ENCODE results near the gene PRAMEF6. TPM values are rescaled to one million over a fixed set of nuclear protein-coding genes. Genes with fewer than 3 reads are reported as not detected.
"Not testable (repeated sequence)": the region's sequence is repeated elsewhere in the genome, so short reads cannot be mapped to it uniquely, and the experiment has no call there.

Gene PRAMEF6
- not detected in 2 replicates for total RNA-seq

GRCh38 chr1:12947480-12947879, at the start of gene PRAMEF6:
TSS of gene PRAMEF6 (minus strand) at chr1:12947580. CDS start at chr1:12942518, 5,062 bp downstream.
- DNase-seq (ENCODE audit: low read depth), result not testable (repeated sequence)

GRCh38 chr1:12924368-12924767, 23.0 kb downstream of the PRAMEF6 start:
- DNase-seq (ENCODE audit: low read depth), result not testable (repeated sequence)

DNA sequence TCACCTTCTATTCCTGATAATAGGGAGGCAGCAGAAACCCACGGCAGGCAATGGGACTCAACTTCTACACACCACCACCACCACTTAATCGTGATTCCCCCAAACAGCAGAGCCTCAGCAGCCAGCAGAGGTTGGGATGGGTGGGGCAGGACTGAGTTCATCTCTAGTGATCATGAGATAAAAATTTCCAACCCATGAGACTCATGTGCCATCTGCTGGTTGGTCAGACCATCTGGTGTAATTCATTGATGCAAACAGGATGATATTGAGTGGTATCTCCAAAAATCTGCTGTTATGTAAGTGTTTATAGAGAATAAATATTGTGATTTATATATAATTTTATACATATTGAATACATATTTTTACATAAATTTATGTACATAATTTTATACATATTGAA, 25.6 kb downstream of the PRAMEF6 start:
- DNase-seq (ENCODE audit: low read depth), result not testable (repeated sequence)

DNA sequence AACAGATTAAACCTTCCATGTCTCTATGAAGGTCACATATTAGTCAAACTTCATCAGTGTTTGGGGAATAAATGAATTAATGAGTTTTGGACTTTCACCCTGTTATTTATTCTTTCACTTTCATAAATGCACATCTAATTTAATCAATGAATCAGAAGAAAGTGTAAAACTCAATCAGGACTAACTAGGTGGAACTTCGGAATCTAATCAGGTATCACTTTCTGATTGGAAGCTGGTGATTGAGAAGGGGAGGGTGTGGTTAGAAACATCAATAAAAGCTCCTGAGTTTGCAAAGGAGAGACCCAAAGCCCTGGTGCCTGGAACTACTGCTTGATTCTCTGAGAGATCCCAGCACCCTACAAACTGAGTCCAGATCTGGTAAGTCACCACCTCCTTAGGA, 31.1 kb downstream of the PRAMEF6 start, which contains the start of gene PRAMEF7:
TSS of gene PRAMEF7 (plus strand) at position 301 of the 400 bp plus-strand sequence. CDS start 1,083 bp downstream, outside the sequence.
- not testable (repeated sequence) for DNase-seq (ENCODE audit: low read depth)

GRCh38 chr1:12903793-12904572, 43.4 kb downstream of the PRAMEF6 start:
- not testable (repeated sequence) for DNase-seq (ENCODE audit: low read depth)

DNA sequence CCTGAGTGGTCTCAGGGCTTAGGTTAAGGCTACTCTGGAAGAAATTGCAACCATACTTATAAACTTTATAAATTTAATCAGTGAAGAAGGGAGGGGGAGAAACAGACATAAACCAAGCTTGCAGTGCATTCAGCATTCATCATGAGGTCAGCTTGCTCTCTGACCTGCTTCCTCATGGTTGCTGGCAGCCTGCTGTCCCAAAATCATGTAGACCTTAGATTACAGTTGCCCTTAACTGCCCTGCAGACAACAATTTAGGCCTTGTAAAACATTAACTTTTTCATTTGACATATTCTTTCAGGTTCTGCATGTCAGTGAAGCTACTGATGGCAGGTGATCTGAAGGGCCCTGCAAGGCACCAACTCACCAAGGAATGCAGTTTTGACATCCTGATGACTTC, 48.2 kb downstream of the PRAMEF6 start:
- not testable (repeated sequence) for DNase-seq (ENCODE audit: low read depth)

DNA sequence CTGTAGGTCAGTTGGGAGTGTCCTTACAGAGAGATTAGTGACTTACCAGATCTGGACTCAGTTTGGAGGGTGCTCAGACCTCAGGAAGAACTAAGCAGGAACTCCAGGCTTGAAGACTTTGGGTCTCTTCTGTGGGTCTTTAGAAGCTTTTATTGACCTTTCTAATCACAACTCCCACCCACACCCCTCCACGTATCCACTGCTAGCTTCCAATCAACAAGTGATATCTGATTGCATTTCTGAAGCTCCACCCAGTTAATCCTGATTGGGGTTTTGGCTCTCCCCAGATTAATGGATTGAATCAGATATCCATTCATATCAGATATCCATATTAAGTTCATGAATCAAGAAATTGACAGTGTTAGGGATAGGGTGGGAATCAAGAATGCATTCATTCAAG, 49.2 kb downstream of the PRAMEF6 start, which contains the start of gene PRAMEF10:
TSS of gene PRAMEF10 (minus strand) at position 101 of the 400 bp plus-strand sequence. CDS start 2,423 bp downstream, outside the sequence.
- DNase-seq (ENCODE audit: low read depth), result not testable (repeated sequence)

Other genes starting within 250 kb of the PRAMEF6 start
- gene AADACL3, start 231.5 kb downstream of the PRAMEF6 start, total RNA-seq, result not detected in 2 replicates
- gene CFAP107, start 201.4 kb downstream of the PRAMEF6 start, total RNA-seq, result not detected in 2 replicates
- not detected in 2 replicates for gene PRAMEF12, start 173.8 kb downstream of the PRAMEF6 start, total RNA-seq
- gene PRAMEF1, start 156.2 kb downstream of the PRAMEF6 start, total RNA-seq, result 0.10 TPM in 1 of 2 replicates, not detected in the other
- not detected in 2 replicates for gene PRAMEF11, start 116.2 kb downstream of the PRAMEF6 start, total RNA-seq
- gene HNRNPCL1, start 98.9 kb downstream of the PRAMEF6 start, total RNA-seq, result not detected in 2 replicates
- gene PRAMEF2, start 90.5 kb downstream of the PRAMEF6 start, total RNA-seq, result not detected in 2 replicates
- gene PRAMEF4, start 61.4 kb downstream of the PRAMEF6 start, total RNA-seq, result not detected in 2 replicates
- gene PRAMEF10, start 49.3 kb downstream of the PRAMEF6 start, total RNA-seq, result not detected in 2 replicates
- not detected in 2 replicates for gene PRAMEF7, start 31.0 kb downstream of the PRAMEF6 start, total RNA-seq
- gene PRAMEF27, start 109.0 kb upstream of the PRAMEF6 start, total RNA-seq, result not detected in 2 replicates
- gene HNRNPCL3, start 113.2 kb upstream of the PRAMEF6 start, total RNA-seq, result not detected in 2 replicates
- gene PRAMEF25, start 123.2 kb upstream of the PRAMEF6 start, total RNA-seq, result not detected in 2 replicates
- not detected in 2 replicates for gene HNRNPCL2, start 169.3 kb upstream of the PRAMEF6 start, total RNA-seq
- gene PRAMEF26, start 208.4 kb upstream of the PRAMEF6 start, total RNA-seq, result not detected in 2 replicates
- gene HNRNPCL4, start 218.1 kb upstream of the PRAMEF6 start, total RNA-seq, result not detected in 2 replicates
- gene PRAMEF9, start 224.3 kb upstream of the PRAMEF6 start, total RNA-seq, result not detected in 2 replicates